MCF 10A (cell line): ENCODE measurements around the gene SCYL2. TPM values are rescaled to one million over a fixed set of nuclear protein-coding genes. Genes with fewer than 3 reads are reported as not detected.

Experiments used
- BruUV-seq: library from RNA; stranded (reverse); fragments of 400-500 nt; replicated peaks from 2 replicates; lab custom pipeline; 2021; lab: Mats Ljungman, UMichigan
- CTCF ChIA-PET: fragments of 300-600 bp; sonication (Branson Sonifier 250); formaldehyde crosslinking; extraction: SDS; loops from one replicate; lab custom pipeline; 2021; ENCODE audit warnings: antibody characterized with exemption, inconsistent platforms; lab: Yijun Ruan, JAX
- POLR2A ChIA-PET: fragments of 300-600, 350-650 bp; sonication (Branson Sonifier 250); formaldehyde crosslinking; extraction: SDS; loops from one replicate; lab custom pipeline; 2020; ENCODE audit warnings: antibody characterized with exemption, inconsistent platforms; lab: Yijun Ruan, JAX
- DNase-seq: peaks from one replicate; pipeline ENCODE4 v3.0.0-alpha.2; 2018; ENCODE audit not compliant: unreplicated experiment
- H3K27ac Mint-ChIP-seq: one replicate; pipeline ENCODE4 v1.8.0; 2022; ENCODE audit warnings: mild to moderate bottlenecking, low read depth, mixed read lengths; ENCODE audit not compliant: unreplicated experiment
- H3K27me3 Mint-ChIP-seq: one replicate; pipeline ENCODE4 v1.8.0; 2022; ENCODE audit warnings: mixed read lengths; ENCODE audit not compliant: insufficient read depth, unreplicated experiment
- H3K36me3 Mint-ChIP-seq: one replicate; pipeline ENCODE4 v1.8.0; 2022; ENCODE audit warnings: mild to moderate bottlenecking, moderate library complexity, mixed read lengths; ENCODE audit not compliant: insufficient read depth, unreplicated experiment
- H3K4me1 Mint-ChIP-seq: one replicate; pipeline ENCODE4 v1.8.0; 2022; ENCODE audit warnings: mixed read lengths; ENCODE audit not compliant: insufficient read depth, unreplicated experiment
- H3K4me3 Mint-ChIP-seq: one replicate; pipeline ENCODE4 v1.8.0; 2022; ENCODE audit warnings: mild to moderate bottlenecking, moderate library complexity, mixed read lengths; ENCODE audit not compliant: unreplicated experiment
- H3K9me3 Mint-ChIP-seq: one replicate; pipeline ENCODE4 v1.8.0; 2022; ENCODE audit warnings: mixed read lengths; ENCODE audit not compliant: unreplicated experiment
- CTCF ChIP-seq: fragments of 200-600 bp; IDR thresholded peaks from one replicate; pipeline ENCODE4 v1.8.0; 2022; ENCODE audit warnings: antibody characterized with exemption, mild to moderate bottlenecking; ENCODE audit not compliant: unreplicated experiment
- intact Hi-C: fragments of 100-400 bp; cut with micrococcal nuclease; formaldehyde crosslinking; loops from 2 replicates; pipeline ENCODE4 v1.14.1; 2022
- total RNA-seq: library from RNA; stranded (reverse); gene quantifications from 2 replicates; pipeline ENCODE4 v1.2.3, GENCODE V29; 2022

Gene SCYL2
- total RNA-seq, 1 experiment from 2014 or later: 52.8 TPM

GRCh38 chr12:100384559-100384935 is 117.6 kb downstream of the SCYL2 start:
- no peak for TF ChIP-seq CTCF
- BruUV-seq: no TSS peak
- Mint-ChIP-seq H3K27me3 (no peaks in the 10 kb centered on the region), H3K4me1 (no peaks in the 10 kb centered on the region), H3K9me3 (no peaks in the 10 kb centered on the region), H3K4me3 (no peak overlapping the region), H3K36me3 (no peaks in the 10 kb centered on the region), H3K27ac (no peak overlapping the region)
- CTCF ChIA-PET: interaction anchor here (0.7 to 1.3 kb wide), 3 partner anchors 8 to 150 kb away, joined by 3 to 6 read pairs (median 3); no protein-coding TSS in a partner anchor
- intact Hi-C loops: no loop called here
- POLR2A ChIA-PET: no interaction called here
- no peak for DNase-seq

- Mint-ChIP-seq H3K27me3 (no peaks in the 10 kb centered on the region), H3K4me1 (no peaks in the 10 kb centered on the region), H3K36me3 (no peaks in the 10 kb centered on the region), H3K27ac (no peak overlapping the region), H3K9me3 (no peaks in the 10 kb centered on the region), H3K4me3 (no peak overlapping the region)
- TF ChIP-seq CTCF: no peak
- intact Hi-C loops: no loop called here
- ChIA-PET POLR2A (interaction anchor here (0.6 kb wide), 1 partner anchor 14 kb away, joined by 3 read pairs; no protein-coding TSS in a partner anchor), CTCF (interaction anchor here (0.6 to 1.2 kb wide), 5 partner anchors 27 to 708 kb away, joined by 3 read pairs; no protein-coding TSS in a partner anchor)
- no TSS peak for BruUV-seq
- no peak for DNase-seq
These were observed 121.4 kb downstream of the SCYL2 start for GRCh38 chr12:100388382-100388781.

Other genes starting within 250 kb of the SCYL2 start
- gene BLTP3B, start 124.3 kb upstream of the SCYL2 start, total RNA-seq: 17.7 and 20.1 TPM in 2 replicates
- gene ACTR6, start 66.4 kb upstream of the SCYL2 start, total RNA-seq: 26.4 and 28.8 TPM in 2 replicates
- gene DEPDC4, start 98 bp upstream of the SCYL2 start, total RNA-seq: 0.52 and 1.4 TPM in 2 replicates
- not detected in 2 replicates for gene SLC17A8, start 89.9 kb downstream of the SCYL2 start, total RNA-seq
- not detected in 2 replicates for gene NR1H4, start 206.7 kb downstream of the SCYL2 start, total RNA-seq